GM13977 (cell line): ENCODE results near the gene USP28.
A peak's percentile ranks its signal among the peaks of the same experiment; 100 is the strongest.
"Not testable (repeated sequence)": the region's sequence is repeated elsewhere in the genome, so short reads cannot be mapped to it uniquely, and the experiment has no call there.

Experiments
- DNase-seq: peaks from one replicate; pipeline ENCODE4 v3.0.0; 2012; ENCODE audit warnings: low spot score
- in situ Hi-C: fragments of 300-500 bp; cut with MboI; formaldehyde crosslinking; loops from one replicate; pipeline ENCODE4 v1.12.0; 2022; ENCODE audit warnings: low sequenced_read_pairs, low pct_unique_long_range_greater_than_20kb, mixed read lengths, inconsistent platforms; ENCODE audit not compliant: unreplicated experiment
- TF ChIP-seq, protein P1 (sequence below): IDR thresholded peaks from 2 replicates; pipeline ENCODE4 v1.5.1; 2012; ENCODE audit warnings: mild to moderate bottlenecking, control low read depth; ENCODE audit not compliant: insufficient read depth; ENCODE audit errors: extremely low read depth, missing control alignments

The USP28 gene

DNA sequence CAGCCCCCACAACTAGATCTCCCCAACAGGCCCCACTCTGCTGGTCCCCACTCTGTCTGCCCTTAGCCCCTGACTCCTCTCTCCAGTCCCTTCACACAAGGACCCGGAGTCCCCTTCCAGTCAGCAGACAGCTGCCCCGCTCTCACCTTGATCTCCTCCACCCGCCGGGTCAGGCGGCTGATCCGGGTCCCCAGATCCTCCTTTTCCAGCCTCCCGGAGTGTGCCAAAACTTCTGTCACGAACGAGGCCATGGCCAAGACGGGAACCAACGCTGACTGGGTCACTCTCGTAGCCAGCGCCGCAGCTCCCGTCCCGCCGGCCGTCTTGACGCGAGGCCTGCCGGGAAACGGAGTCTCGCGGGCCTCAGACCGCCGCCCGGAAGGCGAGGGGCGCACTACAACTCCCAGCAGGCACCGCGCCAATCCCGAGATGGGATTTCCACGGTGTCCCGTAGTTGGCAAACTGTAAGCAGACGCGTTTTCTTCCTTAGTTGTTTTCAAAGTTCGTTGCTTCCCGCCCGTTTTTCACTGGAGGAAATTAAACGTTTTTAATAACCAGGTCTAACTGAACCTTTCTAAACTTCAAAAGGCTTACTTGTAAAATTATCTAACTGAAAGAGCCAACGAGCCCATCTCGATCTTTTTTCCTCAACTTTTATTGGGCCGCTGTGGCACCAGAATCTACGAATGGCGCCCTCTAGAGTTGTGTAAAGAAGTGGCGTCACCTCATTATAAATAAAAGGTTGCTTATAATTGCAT lies 101.8 kb downstream of the USP28 start, which contains the start of gene ZW10:
Gene ZW10, minus strand, starts transcription at position 277 of the 758 bp plus-strand sequence. Its CDS starts 26 bp downstream, at position 251.
- TF ChIP-seq, protein P1, sequence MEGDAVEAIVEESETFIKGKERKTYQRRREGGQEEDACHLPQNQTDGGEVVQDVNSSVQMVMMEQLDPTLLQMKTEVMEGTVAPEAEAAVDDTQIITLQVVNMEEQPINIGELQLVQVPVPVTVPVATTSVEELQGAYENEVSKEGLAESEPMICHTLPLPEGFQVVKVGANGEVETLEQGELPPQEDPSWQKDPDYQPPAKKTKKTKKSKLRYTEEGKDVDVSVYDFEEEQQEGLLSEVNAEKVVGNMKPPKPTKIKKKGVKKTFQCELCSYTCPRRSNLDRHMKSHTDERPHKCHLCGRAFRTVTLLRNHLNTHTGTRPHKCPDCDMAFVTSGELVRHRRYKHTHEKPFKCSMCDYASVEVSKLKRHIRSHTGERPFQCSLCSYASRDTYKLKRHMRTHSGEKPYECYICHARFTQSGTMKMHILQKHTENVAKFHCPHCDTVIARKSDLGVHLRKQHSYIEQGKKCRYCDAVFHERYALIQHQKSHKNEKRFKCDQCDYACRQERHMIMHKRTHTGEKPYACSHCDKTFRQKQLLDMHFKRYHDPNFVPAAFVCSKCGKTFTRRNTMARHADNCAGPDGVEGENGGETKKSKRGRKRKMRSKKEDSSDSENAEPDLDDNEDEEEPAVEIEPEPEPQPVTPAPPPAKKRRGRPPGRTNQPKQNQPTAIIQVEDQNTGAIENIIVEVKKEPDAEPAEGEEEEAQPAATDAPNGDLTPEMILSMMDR: peak; percentile 70
- in situ Hi-C loops: no loop called here
- DNase-seq: peak; percentile 87

DNA sequence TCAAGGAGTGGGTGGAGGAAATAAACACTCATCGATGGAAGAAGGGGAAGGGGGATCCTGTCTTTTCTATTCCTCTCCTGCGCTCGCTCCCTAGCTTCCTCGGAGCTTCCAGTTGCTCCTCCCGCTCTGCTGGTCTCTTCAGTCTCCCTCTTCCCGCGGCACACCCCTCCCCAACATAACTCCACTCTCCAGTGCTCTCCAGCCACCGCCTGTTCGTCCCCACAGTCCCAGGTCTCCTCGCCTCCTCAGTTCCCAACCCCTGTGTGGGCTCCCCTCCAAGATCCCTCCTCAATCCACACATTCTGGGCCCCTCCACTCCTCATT lies 102.3 kb downstream of the USP28 start:
- no peak for DNase-seq
- in situ Hi-C loops: no loop called here
- TF ChIP-seq, protein P1: no peak

DNA sequence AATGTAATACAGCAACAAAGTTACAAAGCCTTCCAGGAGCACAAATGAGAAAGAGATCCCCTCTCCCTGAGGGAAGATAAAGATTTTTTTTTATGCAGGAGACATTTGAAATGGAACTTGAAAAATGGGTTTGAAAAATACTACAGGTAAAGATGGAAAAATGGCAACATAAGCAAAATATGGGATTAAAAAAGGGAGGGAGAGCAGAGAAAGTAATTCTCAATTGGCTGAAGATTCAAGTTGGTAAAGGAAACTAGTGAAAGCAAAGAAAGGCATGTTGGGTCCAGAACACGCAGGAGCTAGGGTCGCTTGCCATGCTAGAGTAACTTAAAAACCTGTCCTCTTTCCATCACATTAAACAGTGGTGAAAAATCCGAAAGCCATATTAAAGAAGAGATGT lies 103.4 kb downstream of the USP28 start:
- in situ Hi-C loops: no loop called here
- TF ChIP-seq, protein P1: no peak
- DNase-seq: no peak

DNA sequence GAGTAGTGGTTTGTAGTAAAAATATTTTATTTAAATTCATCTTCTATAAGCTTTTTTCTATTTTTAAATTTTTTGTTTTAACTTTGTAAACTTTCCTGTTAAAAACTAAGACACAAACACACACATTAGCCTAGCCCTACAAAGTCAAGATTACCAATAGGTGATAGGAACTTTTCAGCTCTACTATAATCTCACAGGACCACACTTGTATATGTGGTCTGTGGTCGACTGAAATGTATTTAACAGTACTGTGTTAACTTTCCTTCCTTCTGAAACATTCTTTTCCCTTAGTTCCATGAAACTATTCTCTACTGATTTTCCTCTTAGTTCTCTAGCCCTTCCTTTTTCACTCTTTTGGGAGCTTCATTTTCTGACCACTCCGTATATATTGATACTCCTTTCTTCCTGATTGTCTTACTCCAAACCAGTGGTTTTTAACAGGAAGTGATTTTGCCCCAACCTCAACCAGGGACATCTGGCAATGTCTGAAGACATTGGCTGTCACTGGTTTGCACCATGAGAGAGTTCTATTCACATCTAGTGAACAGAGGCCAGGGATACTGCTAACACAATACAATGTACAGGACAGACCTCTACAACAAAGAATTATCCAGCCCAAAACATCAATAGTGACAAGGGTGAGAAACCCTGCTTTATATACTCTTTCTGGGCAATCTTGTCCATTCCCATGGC lies 110.7 kb downstream of the USP28 start:
- in situ Hi-C loops: no loop called here
- no peak for DNase-seq
- TF ChIP-seq, protein P1: no peak

DNA sequence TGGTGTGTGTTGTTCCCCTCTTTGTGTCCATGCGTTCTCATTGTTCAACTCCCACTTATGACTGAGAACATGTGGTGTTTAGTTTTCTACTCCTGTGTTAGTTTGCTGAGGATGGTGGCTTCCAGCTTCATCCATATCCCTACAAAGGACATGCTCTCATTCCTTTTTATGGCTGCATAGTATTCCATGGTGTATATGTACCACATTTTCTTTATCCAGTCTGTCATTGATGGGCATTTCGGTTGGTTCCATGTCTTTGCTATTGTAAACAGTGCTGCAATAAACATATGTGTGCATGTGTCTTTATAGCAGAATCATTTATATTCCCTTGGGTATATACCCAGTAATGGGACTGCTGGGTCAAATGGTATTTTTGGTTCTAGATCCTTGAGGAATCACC lies 112.3 kb downstream of the USP28 start:
- DNase-seq, in situ Hi-C loops: not testable (repeated sequence)

DNA sequence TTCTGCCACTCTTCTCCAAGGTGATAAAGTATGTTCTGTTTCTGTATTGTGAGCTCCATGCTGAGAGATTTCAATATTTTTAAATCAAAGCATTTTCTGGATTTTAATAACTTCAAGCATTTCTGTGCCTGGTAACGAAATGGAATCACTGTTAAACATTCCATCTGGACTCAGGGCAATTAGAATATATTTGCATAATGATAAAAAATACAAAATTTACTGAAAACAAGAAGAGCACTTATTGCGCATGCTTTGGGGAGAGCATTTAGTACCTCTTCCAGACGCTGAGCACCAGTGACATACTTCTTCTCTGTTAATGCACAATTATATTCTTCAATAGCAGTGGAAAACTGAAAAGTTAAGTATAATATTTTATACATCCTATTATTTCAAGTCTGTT lies 115.1 kb downstream of the USP28 start:
- TF ChIP-seq, protein P1: no peak
- no peak for DNase-seq
- in situ Hi-C loops: no loop called here

DNA sequence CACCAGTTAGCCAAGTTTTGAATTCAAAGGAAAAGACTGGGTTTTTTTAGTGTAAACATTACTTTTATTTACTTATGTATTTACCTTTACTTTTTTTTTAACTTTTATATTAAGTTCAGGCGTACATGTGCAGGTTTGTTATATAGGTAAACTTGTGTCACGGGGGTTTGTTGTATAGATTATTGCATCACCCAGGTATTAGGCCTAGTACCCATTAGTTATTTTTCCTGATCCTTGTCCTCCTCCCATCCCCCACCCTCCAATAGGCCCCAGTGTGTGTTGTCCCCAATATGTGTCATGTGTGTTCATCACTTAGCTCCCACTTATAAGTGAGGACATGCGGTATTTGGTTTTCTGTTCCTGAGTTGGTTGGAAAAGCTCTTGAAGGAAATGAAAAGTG lies 122.4 kb downstream of the USP28 start:
- no peak for DNase-seq
- in situ Hi-C loops: no loop called here
- TF ChIP-seq, protein P1: no peak
